GM15510 (cell line): ENCODE data around the gene P2RX3.

Experiments
- POLR2A ChIP-seq: IDR thresholded peaks from 3 replicates; pipeline ENCODE4 v1.6.1; 2011; ENCODE audit warnings: borderline replicate concordance; ENCODE audit not compliant: insufficient read length; ENCODE audit errors: extremely low read depth

P2RX3 gene

DNA sequence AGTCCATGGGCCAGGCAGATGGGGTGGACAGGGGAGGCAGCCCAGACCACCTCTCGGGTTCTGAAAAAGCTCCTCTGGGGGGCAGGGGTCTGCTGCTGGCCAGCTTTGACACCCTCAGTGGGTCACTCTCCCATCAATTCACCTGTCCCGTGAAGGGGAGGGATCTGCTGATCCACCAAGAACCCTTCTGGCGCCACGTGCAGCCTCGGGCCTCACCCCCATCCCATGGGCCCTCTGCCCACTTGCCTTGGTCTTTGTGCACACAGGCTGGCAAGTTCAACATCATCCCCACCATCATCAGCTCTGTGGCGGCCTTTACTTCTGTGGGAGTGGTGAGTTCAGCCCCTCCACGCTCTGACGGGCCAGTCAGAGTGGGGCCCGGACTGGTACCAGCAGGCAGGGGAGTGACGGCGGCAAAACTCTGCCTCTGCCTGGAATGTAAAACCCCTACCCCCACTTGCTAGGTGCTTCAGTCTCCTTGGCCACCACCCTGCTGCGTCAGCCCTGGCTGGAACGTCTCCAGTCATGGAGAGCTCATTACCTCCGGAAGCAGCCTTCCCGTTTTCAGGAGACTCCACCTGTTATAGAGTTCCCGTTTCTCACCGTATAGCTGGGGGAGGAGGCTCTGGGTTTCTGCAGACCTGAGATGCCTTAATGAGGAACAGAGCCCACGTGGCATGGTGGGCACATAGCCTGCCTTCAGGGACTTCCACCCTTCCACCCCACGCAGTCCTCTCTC, 30.1 kb downstream of the P2RX3 start:
- TF ChIP-seq POLR2A: no peak

DNA sequence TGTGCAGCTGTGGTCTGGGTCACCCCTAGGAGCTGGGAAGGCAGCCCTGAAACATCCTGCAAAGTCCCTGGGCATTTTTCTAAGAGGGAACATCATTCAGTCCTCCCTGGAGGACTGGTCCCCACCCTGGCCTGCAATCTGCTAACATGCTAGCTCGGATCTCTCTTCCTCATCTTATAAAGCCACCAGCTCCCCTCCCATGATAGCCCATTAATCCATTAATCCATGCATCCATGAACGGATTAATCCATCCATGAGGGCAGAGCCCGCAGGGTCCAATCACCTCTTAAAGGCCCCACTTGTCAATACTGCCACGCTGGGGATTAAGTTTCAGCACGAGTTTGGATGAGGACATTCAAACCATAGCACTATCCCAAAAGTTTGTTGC, 30.7 kb downstream of the P2RX3 start:
- no peak for TF ChIP-seq POLR2A

DNA sequence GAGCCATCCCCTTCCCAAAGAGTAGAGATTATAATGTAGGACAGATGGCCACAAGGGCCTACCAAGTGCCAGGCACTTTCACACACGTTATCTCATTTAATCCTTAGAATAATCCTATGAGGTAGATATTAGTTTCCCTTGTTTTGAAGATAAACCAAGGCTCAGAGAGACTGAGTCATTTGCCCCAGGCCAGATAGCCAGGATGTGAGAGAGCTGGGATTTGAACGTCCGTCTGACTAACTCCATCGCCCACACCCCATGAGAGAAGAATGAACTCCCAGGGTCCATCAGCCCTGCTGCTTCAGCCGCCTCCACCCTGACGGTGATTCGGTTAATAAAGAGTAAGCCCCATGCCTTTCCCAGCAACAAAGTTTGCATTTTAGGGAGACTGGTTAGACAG, 32.1 kb downstream of the P2RX3 start:
- TF ChIP-seq POLR2A: no peak

DNA sequence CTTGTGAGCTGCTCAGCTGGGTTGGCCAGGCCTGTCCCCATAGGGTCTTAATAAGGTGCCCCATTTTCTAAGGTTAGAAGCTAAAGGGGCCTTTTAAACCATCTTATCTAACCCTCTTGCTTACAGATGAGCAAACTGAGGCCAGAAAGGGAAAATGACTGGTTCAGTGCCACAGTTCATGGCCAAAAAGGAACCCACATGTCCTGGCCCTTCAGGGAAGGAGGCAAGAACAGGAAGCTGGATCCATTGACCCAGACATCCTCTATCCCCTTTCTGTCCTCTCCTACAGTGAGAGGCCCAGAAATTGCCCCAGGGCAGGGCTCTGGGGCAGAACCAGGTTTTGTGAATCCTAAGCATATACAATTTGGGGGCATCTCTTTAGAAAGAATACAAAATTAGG, 32.8 kb downstream of the P2RX3 start:
- no peak for TF ChIP-seq POLR2A

DNA sequence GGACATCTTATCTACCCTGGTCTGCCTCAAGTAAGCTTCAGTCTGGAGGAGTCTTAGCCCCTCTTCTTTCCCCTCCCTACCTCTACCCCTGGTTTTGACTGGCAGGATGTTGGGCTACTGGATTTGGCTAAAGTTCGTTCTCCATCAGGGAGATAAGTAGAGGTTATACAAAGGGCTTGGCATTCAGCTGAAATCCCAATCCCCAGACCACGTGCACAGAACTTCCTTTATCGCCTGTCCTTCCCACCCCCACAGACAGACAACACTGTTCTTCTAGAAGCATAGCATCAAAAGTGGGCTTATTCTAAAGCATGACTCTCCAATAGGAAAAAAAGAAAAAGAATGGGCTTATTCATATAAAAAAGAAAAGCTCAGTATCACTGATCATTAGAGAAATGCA, 35.0 kb downstream of the P2RX3 start:
- no peak for TF ChIP-seq POLR2A

DNA sequence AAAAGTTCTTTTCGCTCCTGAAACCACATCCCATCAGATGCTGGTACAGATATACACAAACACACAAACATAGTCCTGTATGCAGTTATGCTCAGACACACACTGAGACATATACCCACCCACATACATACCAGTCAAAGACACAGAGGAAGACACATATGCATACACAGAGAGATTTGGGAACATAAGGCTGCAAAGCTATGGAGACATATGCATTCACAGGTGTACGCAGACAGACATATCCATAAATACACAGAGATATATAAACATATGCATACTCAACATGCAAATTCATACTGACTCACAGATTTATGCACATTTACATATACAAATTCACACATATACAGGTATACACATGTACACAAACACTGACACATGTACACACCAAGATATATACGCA, 36.8 kb downstream of the P2RX3 start:
- no peak for TF ChIP-seq POLR2A

DNA sequence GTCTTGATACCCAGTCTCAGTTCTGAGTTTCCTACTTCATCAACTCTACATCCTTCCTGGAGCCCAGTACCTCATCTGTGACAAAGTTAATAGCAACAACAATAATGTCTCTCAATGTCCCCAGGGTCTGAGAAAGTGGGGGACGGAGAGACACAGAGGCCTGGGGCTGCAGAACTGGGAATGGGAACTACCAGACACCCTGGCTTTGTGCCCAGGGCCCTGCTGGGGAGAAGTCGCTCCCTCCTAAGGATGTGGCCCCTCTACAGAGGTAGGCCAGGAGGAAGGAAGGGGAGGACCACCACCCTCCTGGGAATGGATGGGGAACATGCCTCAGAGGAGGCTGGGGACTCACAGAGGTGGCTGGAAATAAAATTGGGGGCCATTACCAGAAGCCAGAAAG, 37.3 kb downstream of the P2RX3 start:
- no peak for TF ChIP-seq POLR2A

DNA sequence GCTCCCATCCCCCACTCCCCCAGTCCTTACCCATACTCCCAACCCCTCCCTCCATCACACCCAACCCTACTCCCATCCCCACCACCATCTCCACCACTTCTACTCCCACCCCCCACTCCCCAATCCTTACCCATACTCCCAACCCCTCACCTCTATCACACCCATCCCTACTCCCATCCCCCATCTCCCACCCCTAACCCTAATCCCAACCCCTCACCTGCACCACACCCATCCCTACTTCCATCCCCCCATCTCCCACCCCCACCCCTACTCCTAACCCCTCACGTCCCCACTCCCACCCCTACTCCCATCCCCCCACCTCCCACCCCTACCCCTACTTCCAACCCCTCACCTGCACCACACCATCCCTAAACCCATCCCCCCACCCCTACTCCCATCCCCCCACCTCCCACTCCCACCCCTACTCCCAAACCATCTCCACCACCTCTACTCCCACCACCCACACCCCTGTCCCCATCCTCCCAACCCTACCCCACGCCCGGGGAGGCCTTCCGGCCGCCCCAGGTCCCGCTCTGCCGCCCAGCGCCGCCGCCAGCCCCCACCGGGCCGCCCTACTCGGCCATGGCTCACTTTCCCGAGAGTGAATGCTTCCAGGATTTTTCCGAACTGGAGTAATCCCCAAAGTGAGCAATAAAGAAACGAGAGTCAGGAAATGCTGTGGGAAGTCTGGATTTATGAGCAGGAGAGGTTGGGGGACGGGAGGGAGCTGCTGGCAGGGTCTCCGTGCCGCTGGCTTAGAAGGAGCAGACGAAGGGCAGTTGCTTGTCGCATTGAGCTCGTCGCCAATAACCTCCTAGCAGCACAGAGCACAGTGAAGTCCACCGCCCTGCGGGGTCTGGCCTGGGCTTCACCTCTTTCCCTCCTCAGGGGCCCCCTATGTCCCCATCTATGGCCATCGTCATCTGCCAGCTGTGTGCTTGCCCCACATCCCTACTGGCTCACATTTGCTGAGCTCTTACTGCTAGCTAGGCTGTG, 38.2 kb downstream of the P2RX3 start:
- TF ChIP-seq POLR2A: no peak

DNA sequence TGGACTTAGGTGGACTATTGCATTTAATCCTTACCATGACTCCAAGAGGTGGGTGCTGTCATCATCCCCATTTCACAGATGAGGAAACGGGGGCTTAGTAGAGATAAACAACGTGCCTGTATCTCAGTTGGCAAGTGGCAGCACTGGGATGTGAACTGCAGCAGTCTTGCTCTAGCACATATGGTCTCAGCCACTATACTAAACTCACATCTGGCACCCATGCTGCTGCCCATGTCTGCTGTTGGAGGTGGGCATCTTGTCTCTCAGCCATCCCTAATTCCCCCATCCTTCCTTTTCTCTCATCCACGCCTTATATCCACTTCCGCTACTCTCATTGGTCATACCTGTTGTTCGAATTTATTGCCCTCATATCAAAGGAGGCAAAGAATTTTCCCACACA, 39.0 kb downstream of the P2RX3 start:
- no peak for TF ChIP-seq POLR2A

DNA sequence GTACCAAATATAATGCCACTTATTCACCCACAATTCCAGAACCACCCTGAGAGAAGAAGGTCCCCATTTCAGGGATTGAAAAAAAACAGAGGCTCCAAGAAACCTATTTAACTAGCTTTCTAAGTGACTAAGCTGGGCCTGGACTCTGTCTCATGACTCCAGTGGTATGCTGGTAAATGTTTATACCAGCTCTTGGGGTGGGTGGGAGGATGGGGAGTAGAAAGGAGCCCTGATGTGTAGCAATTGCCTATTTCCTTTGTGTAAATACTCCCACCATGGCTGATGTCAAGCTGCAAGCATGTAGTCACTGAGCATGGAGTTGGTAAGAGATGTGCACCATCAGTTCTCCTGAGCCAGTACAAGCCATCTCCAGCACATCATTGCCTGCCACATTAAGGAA, 40.0 kb downstream of the P2RX3 start:
- no peak for TF ChIP-seq POLR2A

DNA sequence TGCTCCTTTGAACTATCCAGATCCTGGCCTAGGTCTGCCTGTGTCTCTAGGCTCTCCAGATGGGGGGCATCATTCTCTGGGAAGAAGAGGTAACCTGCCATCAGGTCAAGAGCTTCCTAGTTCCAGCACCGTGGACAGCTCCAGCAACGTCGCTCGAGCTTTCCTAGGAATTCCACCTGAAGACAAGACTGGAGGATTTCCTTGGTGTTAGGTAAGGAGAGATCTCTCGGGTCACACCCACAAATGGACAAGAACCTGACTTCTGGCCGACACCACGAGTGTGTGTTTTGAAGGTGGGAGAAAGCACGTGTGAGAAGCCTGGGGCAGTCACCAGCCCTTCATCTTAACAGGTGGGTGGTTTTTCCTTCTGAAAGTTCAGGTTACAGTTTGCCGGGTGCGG, 41.6 kb downstream of the P2RX3 start:
- no peak for TF ChIP-seq POLR2A

DNA sequence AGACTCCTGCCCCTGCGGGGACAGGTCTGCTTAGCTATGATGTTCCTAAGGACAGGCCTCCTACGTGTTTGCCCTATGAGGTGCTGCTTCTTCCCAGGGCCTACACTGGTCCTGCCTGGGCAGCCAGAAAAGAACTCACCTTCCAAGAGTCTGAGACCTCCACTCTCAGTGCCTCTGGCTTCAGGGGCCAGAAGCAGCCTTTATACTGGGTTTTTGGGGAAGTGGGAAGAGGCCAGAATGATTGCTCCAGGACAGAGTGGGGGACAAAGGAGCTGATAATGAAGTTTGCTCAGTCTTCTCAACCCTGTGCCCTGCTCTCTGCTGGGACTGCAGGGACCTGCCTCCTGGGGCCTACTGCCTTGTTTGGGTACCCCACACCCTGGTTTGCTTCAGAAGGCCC, 42.8 kb downstream of the P2RX3 start, which contains the start of gene PRG3:
Gene PRG3 (minus strand): TSS at position 176 of the 400 bp plus-strand sequence. CDS start 442 bp downstream, outside the sequence.
- TF ChIP-seq POLR2A: no peak

DNA sequence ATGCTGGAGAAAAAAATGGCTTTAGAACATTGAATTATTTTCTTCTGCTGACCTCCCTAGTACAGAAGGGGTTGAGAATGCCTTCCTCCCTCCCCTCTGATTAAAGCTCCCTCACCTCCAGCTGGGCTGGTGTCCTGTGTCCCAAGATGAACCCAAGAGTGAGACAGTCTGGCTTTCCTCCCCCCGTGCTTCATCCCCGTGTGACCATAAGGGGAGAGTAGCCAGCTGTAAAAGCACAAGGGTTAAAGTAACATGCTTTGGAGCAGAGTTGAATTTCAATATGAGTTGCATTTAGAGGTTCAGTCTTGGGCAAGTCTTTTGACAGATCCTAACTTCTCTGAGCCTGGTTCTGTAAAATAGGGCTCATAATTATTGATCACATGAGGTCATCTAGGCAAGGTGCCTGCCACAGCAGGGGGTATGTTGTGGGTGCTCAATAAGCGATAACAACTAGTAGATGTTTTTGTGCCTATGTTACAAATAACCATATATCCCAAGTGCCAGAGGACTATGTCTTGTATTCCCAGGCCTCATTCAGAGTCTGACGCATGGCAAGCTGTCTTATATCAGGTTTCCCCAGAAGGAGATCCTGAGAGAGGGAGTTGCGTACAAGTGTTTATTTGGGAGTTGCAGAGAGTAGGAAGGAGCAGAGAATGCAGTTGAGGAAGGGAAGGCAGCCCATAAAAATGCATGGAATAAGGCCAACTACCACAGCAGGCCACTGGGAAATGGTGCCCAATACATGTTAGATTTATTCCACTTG, 48.2 kb downstream of the P2RX3 start:
- no peak for TF ChIP-seq POLR2A

DNA sequence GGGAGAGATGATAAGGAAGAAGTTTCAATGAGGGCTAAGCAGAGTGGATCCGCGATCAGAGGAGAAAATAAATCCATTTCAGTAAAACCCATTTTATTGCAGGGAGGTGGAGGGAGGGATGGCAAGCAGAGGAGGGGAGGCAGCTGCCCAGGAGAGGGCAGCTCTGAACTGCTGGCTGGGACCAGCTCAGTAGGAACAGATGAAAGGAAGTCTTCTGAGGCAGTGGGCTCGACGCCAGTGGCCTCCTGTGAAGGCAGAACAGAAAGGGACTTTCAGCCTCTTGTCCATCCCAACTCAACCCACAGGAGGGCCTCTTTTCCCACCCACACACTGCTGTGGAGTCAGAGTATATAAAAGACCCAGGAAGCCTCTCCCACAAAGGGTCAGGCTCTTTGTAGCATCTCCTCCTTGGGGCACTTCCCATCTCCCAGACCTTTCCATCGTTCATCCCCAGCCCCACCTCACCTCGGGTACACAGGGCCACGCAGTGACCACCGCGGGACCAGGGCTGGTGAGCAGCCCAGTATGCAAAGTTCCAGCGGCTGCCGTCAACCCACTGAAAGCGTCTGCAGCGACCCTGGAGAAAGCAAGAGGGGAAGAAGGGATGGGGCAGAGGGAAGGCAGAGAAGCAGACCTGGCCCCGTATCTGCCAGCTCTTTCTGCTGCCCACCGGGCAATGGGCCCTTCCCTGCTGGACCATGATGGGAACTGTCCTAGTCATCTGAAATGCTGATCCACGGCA, 49.3 kb downstream of the P2RX3 start:
- no peak for TF ChIP-seq POLR2A
